Endodermal cell (in vitro differentiated cells): Measurements from ENCODE around the gene PRELID3B. TPM values are rescaled to one million over a fixed set of nuclear protein-coding genes. Genes with fewer than 3 reads are reported as not detected.

Source experiments
- DNase-seq: peaks from one replicate; pipeline ENCODE4 v3.0.0-alpha.2; 2017
- H3K27ac ChIP-seq: 2 replicates; pipeline ENCODE4 v1.5.1; 2013; ENCODE audit warnings: mild to moderate bottlenecking, low read depth, low read length, moderate library complexity
- H3K27me3 ChIP-seq: 2 replicates; pipeline ENCODE4 v1.6.1; 2013; ENCODE audit warnings: mild to moderate bottlenecking, low read length, moderate library complexity; ENCODE audit not compliant: insufficient read depth, control insufficient read depth, poor library complexity, severe bottlenecking
- H3K36me3 ChIP-seq: 2 replicates; pipeline ENCODE4 v1.7.0; 2013; ENCODE audit warnings: mild to moderate bottlenecking, low read length, moderate library complexity; ENCODE audit not compliant: control insufficient read depth, insufficient read depth
- H3K4me1 ChIP-seq: one replicate; pipeline ENCODE4 v1.7.0; 2013; ENCODE audit warnings: low read length; ENCODE audit not compliant: control insufficient read depth, insufficient read depth
- H3K4me3 ChIP-seq: 2 replicates; pipeline ENCODE4 v1.5.1; 2013; ENCODE audit warnings: mild to moderate bottlenecking, low read length, moderate library complexity
- H3K9ac ChIP-seq: 2 replicates; pipeline ENCODE4 v1.6.1; 2013; ENCODE audit warnings: mild to moderate bottlenecking, low read length, moderate library complexity; ENCODE audit not compliant: poor library complexity, severe bottlenecking; ENCODE audit errors: extremely low read depth
- H3K9me3 ChIP-seq: 2 replicates; pipeline ENCODE4 v1.6.1; 2013; ENCODE audit warnings: mild to moderate bottlenecking, low read length, moderate library complexity; ENCODE audit not compliant: control insufficient read depth
- H3K27ac Mint-ChIP-seq: 2 replicates; pipeline ENCODE4 v1.8.0; 2020; ENCODE audit warnings: mixed read lengths
- H3K27me3 Mint-ChIP-seq: 2 replicates; pipeline ENCODE4 v1.8.0; 2021; ENCODE audit warnings: mild to moderate bottlenecking, mixed read lengths; ENCODE audit not compliant: insufficient read depth
- H3K36me3 Mint-ChIP-seq: 2 replicates; pipeline ENCODE4 v1.8.0; 2020; ENCODE audit warnings: low read depth, mixed read lengths
- H3K4me1 Mint-ChIP-seq: 2 replicates; pipeline ENCODE4 v1.8.0; 2020; ENCODE audit warnings: mixed read lengths
- H3K4me3 Mint-ChIP-seq: 2 replicates; pipeline ENCODE4 v1.8.0; 2020; ENCODE audit warnings: mild to moderate bottlenecking, moderate library complexity, mixed read lengths
- H3K9me3 Mint-ChIP-seq: 2 replicates; pipeline ENCODE4 v1.8.0; 2020; ENCODE audit warnings: mild to moderate bottlenecking, mixed read lengths
- CTCF ChIP-seq: fragments of 200-600 bp; sonication (generic); conservative IDR thresholded peaks from 2 replicates; pipeline ENCODE4 v1.5.0; 2021; ENCODE audit warnings: antibody characterized with exemption, mild to moderate bottlenecking
- WGBS, 2 experiments: methylation state at CpG; one replicate each; pipeline versions ENCODE4 v1.1.5 to v1.1.7; 2013; ENCODE audit warnings: missing lambda C conversion rate in 2 of 2, mixed read lengths in 1 of 2; ENCODE audit not compliant: insufficient coverage in 1 of 2, insufficient read length in 1 of 2; 5-methylcytosine and 5-hydroxymethylcytosine counted together
- total RNA-seq, 2 donors: library from RNA; stranded (reverse); fragmentation: NEBNext Ultra II Directional in 1 of 2; extraction: Animal tissue kit (Norgen Biotek cat#: 25700) in 1 of 2; gene quantifications; 2 replicates in 1 of 2; 3 replicates in 1 of 2; pipeline ENCODE4 v1.2.1, GENCODE V29; 2021

Gene PRELID3B
- total RNA-seq, 2 donors from 2014 or later = 48.6 to 50.8 TPM

GRCh38 chr20:59010995-59011873 lies 31.4 kb downstream of the PRELID3B start:
- Mint-ChIP-seq H3K27me3 (peaks cover 46% of the 10 kb centered on the region), H3K36me3 (no peaks in the 10 kb centered on the region), H3K9me3 (no peaks in the 10 kb centered on the region), H3K4me3 (no peak overlapping the region), H3K4me1 (peaks cover 7% of the 10 kb centered on the region), H3K27ac (no peak overlapping the region)
- Histone ChIP-seq H3K27ac (peak overlapping the region; percentile 71), H3K27me3 (peaks cover 16% of the 10 kb centered on the region), H3K4me3 (no peak overlapping the region), H3K36me3 (no peaks in the 10 kb centered on the region), H3K4me1 (no peaks in the 10 kb centered on the region), H3K9ac (no peak overlapping the region), H3K9me3 (no peaks in the 10 kb centered on the region)
- no peak for DNase-seq
- 87 to 89% methylated on average over 11 to 17 of the region's 17 CpGs for WGBS, 2 experiments
- TF ChIP-seq CTCF = no peak

- H3K27me3 Mint-ChIP-seq = peaks cover 44% of the 10 kb centered on the region
- Histone ChIP-seq H3K27ac (peak overlapping the region; percentile 71), H3K27me3 (peaks cover 16% of the 10 kb centered on the region), H3K4me1 (no peaks in the 10 kb centered on the region), H3K36me3 (no peaks in the 10 kb centered on the region), H3K9me3 (no peaks in the 10 kb centered on the region), H3K4me3 (no peak overlapping the region), H3K9ac (no peak overlapping the region)
- no peak overlapping the region for H3K27ac Mint-ChIP-seq
- H3K9me3 Mint-ChIP-seq = no peaks in the 10 kb centered on the region
- WGBS, 2 experiments = 91 to 95% methylated on average over 4 to 8 of the region's 8 CpGs
- no peak for TF ChIP-seq CTCF
- no peak overlapping the region for H3K4me3 Mint-ChIP-seq
- DNase-seq = no peak
- peaks cover 7% of the 10 kb centered on the region for H3K4me1 Mint-ChIP-seq
- no peaks in the 10 kb centered on the region for H3K36me3 Mint-ChIP-seq
These were observed 32.1 kb downstream of the PRELID3B start for GRCh38 chr20:59010321-59010994.

GRCh38 chr20:59008715-59009336 lies 33.8 kb downstream of the PRELID3B start:
- H3K4me1 ChIP-seq = no peaks in the 10 kb centered on the region
- H3K27me3 Mint-ChIP-seq = peaks cover 39% of the 10 kb centered on the region

More at GRCh38 chr20:59008715-59009336, 33.8 kb downstream of the PRELID3B start:
- no peaks in the 10 kb centered on the region for H3K9me3 ChIP-seq
- 89 to 96% methylated on average over 4 to 8 of the region's 8 CpGs for WGBS, 2 experiments
- H3K9ac ChIP-seq = no peak overlapping the region
- H3K27ac ChIP-seq = no peak overlapping the region
- Mint-ChIP-seq H3K4me3 (no peak overlapping the region), H3K4me1 (peaks cover 7% of the 10 kb centered on the region), H3K9me3 (no peaks in the 10 kb centered on the region), H3K27ac (no peak overlapping the region), H3K36me3 (peaks cover 5% of the 10 kb centered on the region)
- no peak overlapping the region for H3K4me3 ChIP-seq
- no peak for DNase-seq
- peaks cover 16% of the 10 kb centered on the region for H3K27me3 ChIP-seq
- TF ChIP-seq CTCF = no peak
- no peaks in the 10 kb centered on the region for H3K36me3 ChIP-seq
